K562 (cell line): ENCODE measurements around the gene SEMA5A. TPM values are rescaled to one million over a fixed set of nuclear protein-coding genes. Genes with fewer than 3 reads are reported as not detected.

Source experiments
- ESRRA ChIP-seq: fragments of 450-650 bp; IDR thresholded peaks from 2 replicates; pipeline ENCODE4 v1.6.1; 2014; ENCODE audit warnings: low read depth, mild to moderate bottlenecking, moderate library complexity, borderline replicate concordance
- IRF2 ChIP-seq: sonication (generic); formaldehyde crosslinking; IDR thresholded peaks from 2 replicates; pipeline ENCODE4 v1.8.1; 2022; ENCODE audit warnings: mild to moderate bottlenecking, missing genetic modification reagents
- MYBL2 ChIP-seq, 2 experiments: fragments of 450-650 bp in 1 of 2; sonication (generic) in 1 of 2; formaldehyde crosslinking in 1 of 2; IDR thresholded peaks; 2 replicates each; pipeline versions ENCODE4 v1.6.1 to v1.8.1; 2017 to 2022; ENCODE audit warnings: borderline replicate concordance in 1 of 2, inconsistent platforms in 1 of 2, low read depth in 1 of 2, mild to moderate bottlenecking in 1 of 2, missing genetic modification reagents in 1 of 2, moderate library complexity in 1 of 2
- ZNF407 ChIP-seq: fragments of 450-650 bp; IDR thresholded peaks from 2 replicates; pipeline ENCODE4 v1.6.1; 2016; ENCODE audit warnings: low read depth
- ZNF41 ChIP-seq: fragments of 250-450 bp; sonication (Bioruptor Pico); conservative IDR thresholded peaks from 2 replicates; pipeline ENCODE4 v1.4.0; 2020; ENCODE audit warnings: mild to moderate bottlenecking
- polyA plus RNA-seq, 8 experiments: library from polyadenylated mRNA; depleted of rRNA in 4 of 8; stranded (reverse) in 5 of 8; unstranded in 3 of 8; fragments of >200 nt; fragmentation: Nextera tagmentation in 2 of 8; fragmentation: Illumina TruSeq in 1 of 8; extraction: Ambion mirVana in 2 of 8; extraction: Trizol in 1 of 8; gene quantifications; 2 replicates each; pipeline versions ENCODE4 v1.2.1 to v1.2.3, GENCODE V29; 2011 to 2014; ENCODE audit warnings: inconsistent platforms in 1 of 8, missing spikeins in 1 of 8
- total RNA-seq, 7 experiments: library from RNA; depleted of rRNA in 6 of 7; stranded (reverse); fragments of >200 nt in 6 of 7; fragmentation: Illumina TruSeq in 2 of 7; extraction: Trizol in 2 of 7; gene quantifications; 2 replicates each; pipeline versions ENCODE4 v1.2.1 to v1.2.3, GENCODE V29; 2011 to 2021; ENCODE audit warnings: low replicate concordance in 1 of 7
- TF ChIP-seq, protein P1 (sequence below), 2 experiments: fragments of 450-650 bp in 1 of 2; sonication (generic) in 1 of 2; formaldehyde crosslinking; conservative IDR thresholded peaks; 2 replicates each; pipeline versions ENCODE4 v1.4.0 to v1.8.1; 2020 to 2022; ENCODE audit warnings: mild to moderate bottlenecking in 1 of 2, missing genetic modification reagents in 1 of 2
- TF ChIP-seq, protein P2 (sequence below): conservative IDR thresholded peaks from 2 replicates; pipeline ENCODE4 v1.6.1; 2011; ENCODE audit warnings: low read depth, mild to moderate bottlenecking, low read length; ENCODE audit not compliant: control insufficient read depth

Gene SEMA5A
- total and polyA plus RNA-seq, 9 of the 15 experiments (the other 6 are each of a cell fraction or from before 2014, with no cell fraction given), result 0.02 TPM; not detected in 8

- TF ChIP-seq ZNF407, result no peak
- TF ChIP-seq IRF2 (CRISPR knock-in tag), result no peak
- TF ChIP-seq ESRRA, result no peak
- TF ChIP-seq, protein P1, sequence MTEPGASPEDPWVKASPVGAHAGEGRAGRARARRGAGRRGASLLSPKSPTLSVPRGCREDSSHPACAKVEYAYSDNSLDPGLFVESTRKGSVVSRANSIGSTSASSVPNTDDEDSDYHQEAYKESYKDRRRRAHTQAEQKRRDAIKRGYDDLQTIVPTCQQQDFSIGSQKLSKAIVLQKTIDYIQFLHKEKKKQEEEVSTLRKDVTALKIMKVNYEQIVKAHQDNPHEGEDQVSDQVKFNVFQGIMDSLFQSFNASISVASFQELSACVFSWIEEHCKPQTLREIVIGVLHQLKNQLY (CRISPR knock-in tag; conservative IDR thresholded peaks at IDR 0.05), result no peak
- TF ChIP-seq ZNF41 (CRISPR knock-in tag), result no peak
- TF ChIP-seq MYBL2 (IDR thresholded peaks at IDR 0.05; ENCODE audit: low read depth), result no peak
- no peak for TF ChIP-seq MYBL2 (CRISPR knock-in tag; IDR thresholded peaks at IDR 0.05; ENCODE audit: borderline replicate concordance)
- TF ChIP-seq, protein P2, sequence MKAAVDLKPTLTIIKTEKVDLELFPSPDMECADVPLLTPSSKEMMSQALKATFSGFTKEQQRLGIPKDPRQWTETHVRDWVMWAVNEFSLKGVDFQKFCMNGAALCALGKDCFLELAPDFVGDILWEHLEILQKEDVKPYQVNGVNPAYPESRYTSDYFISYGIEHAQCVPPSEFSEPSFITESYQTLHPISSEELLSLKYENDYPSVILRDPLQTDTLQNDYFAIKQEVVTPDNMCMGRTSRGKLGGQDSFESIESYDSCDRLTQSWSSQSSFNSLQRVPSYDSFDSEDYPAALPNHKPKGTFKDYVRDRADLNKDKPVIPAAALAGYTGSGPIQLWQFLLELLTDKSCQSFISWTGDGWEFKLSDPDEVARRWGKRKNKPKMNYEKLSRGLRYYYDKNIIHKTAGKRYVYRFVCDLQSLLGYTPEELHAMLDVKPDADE, result no peak
Measured at GRCh38 chr5:9126490-9126889, 419.4 kb downstream of the SEMA5A start (continued).
